Small intestine (tissue), 7 donors: ENCODE data around the gene PDE3A. TPM values are rescaled to one million over a fixed set of nuclear protein-coding genes. Genes with fewer than 3 reads are reported as not detected.

Experiments
- DNase-seq, 2 donors: peaks; one replicate each; pipeline versions ENCODE4 v3.0.0 to v3.0.0-alpha.2; 2013
- FAIRE-seq: peaks from 2 replicates; lab custom pipeline; 2012; peaks lifted over from hg19 to GRCh38; lab: Jason Lieb, UNC
- H3K27ac ChIP-seq, 3 donors: one replicate each; pipeline ENCODE4 v1.5.1; 2013; ENCODE audit warnings: low read length in 2 of 3, mild to moderate bottlenecking in 2 of 3, control low read depth in 1 of 3, inconsistent platforms in 1 of 3, low read depth in 1 of 3, moderate library complexity in 1 of 3
- H3K27me3 ChIP-seq, 3 donors: one replicate each; pipeline ENCODE4 v1.6.1; 2013; ENCODE audit warnings: low read length in 3 of 3, inconsistent platforms in 1 of 3; ENCODE audit not compliant: control insufficient read depth in 3 of 3, insufficient read depth in 3 of 3
- H3K36me3 ChIP-seq, 3 donors: one replicate each; pipeline ENCODE4 v1.6.1; 2013; ENCODE audit warnings: low read length in 3 of 3, inconsistent platforms in 1 of 3, low read depth in 1 of 3, mild to moderate bottlenecking in 1 of 3, moderate library complexity in 1 of 3; ENCODE audit not compliant: control insufficient read depth in 3 of 3, insufficient read depth in 2 of 3
- H3K4me1 ChIP-seq, 3 donors: one replicate each; pipeline ENCODE4 v1.6.1; 2013; ENCODE audit warnings: low read length in 2 of 3, inconsistent platforms in 1 of 3, low read depth in 1 of 3, mild to moderate bottlenecking in 1 of 3, moderate library complexity in 1 of 3; ENCODE audit not compliant: control insufficient read depth in 3 of 3, insufficient read depth in 2 of 3
- H3K4me3 ChIP-seq, 3 donors: one replicate each; pipeline ENCODE4 v1.5.1; 2013; ENCODE audit warnings: low read length in 3 of 3, control low read depth in 1 of 3, inconsistent platforms in 1 of 3, low read depth in 1 of 3, mild to moderate bottlenecking in 1 of 3, moderate library complexity in 1 of 3
- H3K9me3 ChIP-seq, 2 donors: one replicate each; pipeline ENCODE4 v1.6.1; 2013; ENCODE audit warnings: low read depth in 1 of 2, low read length in 1 of 2; ENCODE audit not compliant: control insufficient read depth in 2 of 2, insufficient read depth in 1 of 2
- WGBS, 3 donors: extraction: QIAGEN DNeasy Blood & Tissue Kit; methylation state at CpG; one replicate each; pipeline ENCODE4 v1.1.7; 2013; 5-methylcytosine and 5-hydroxymethylcytosine counted together
- polyA plus RNA-seq, 4 donors: library from polyadenylated mRNA; stranded (reverse) in 3 of 4; unstranded in 1 of 4; fragments of 200-250 nt in 3 of 4; fragments of 120-200 nt in 1 of 4; gene quantifications; one replicate each; pipeline versions ENCODE4 v1.2.1 to v1.2.3, GENCODE V29; 2013
- donor health status: healthy with polysubstance abuse.
- donor health status: control.
- donor health status: control.
- donor health status: Bipolar disorder and iron deficiency.
- donor health status: healthy.

Gene PDE3A
- polyA plus RNA-seq, 4 donors = 2.4 to 79.4 (median 6.6) TPM

DNA sequence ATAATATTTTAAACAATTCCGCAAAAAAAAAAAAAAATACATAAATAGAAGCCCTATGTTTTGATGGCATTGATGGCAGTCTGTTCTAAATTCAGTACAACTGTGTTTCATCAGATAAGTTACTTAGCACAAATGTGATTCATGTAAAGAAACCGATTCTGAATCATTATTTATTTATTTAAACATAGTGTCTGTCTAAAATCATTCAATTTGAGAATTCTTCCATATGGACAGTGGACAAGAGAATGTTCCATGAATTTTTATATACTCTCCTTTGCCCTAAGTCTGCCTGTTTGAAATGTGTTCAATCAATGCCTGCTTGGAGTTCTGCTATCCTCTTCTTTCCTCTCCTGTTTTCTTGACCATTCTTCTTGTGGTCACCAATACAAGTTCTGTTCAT is 126.5 kb downstream of the PDE3A start:
- no peaks in the 10 kb centered on the region for H3K9me3 ChIP-seq
- FAIRE-seq = no peak
- DNase-seq = no peak
- H3K27me3 ChIP-seq = no peaks in the 10 kb centered on the region
- WGBS, 3 donors = 70 to 88% (median 77%) methylated on average over 2 of the region's 2 CpGs
- H3K4me3 ChIP-seq = no peak overlapping the region
- peaks cover 0 to 7% (median 0%) of the 10 kb centered on the region in 3 donors for H3K36me3 ChIP-seq
- no peaks in the 10 kb centered on the region for H3K4me1 ChIP-seq
- H3K27ac ChIP-seq = no peak overlapping the region

- peaks cover 0 to 7% (median 0%) of the 10 kb centered on the region in 3 donors for H3K36me3 ChIP-seq
- WGBS, 3 donors = 88 to 95% (median 89%) methylated on average over 1 of the region's 1 CpG
- FAIRE-seq (no peak), DNase-seq (no peak)
- H3K27me3 ChIP-seq = no peaks in the 10 kb centered on the region
- no peak overlapping the region for H3K27ac ChIP-seq
- no peaks in the 10 kb centered on the region for H3K4me1 ChIP-seq
- H3K9me3 ChIP-seq = no peaks in the 10 kb centered on the region
- H3K4me3 ChIP-seq = no peak overlapping the region
Measured at GRCh38 chr12:20495997-20496396, 127.7 kb downstream of the PDE3A start.

DNA sequence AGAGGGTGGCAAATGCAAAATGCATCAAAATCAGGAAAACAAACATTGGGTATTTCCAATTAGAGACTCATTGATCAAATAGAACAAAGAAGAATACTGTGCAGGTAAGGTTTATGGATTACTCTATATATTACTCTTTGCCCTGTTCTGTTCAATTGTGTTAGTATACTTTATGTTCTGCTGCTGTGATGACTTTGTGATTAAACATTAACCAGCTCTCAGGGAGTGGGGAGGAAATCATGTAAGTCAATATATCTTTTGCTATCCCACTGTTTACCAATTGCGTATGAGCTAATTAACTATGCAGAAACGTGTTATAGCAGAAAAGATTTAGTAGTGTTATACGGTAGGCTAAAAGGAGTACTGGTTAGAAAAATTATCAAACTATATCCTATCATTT is 129.4 kb downstream of the PDE3A start:
- Histone ChIP-seq H3K27ac (no peak overlapping the region), H3K36me3 (no peaks in the 10 kb centered on the region), H3K9me3 (no peaks in the 10 kb centered on the region), H3K4me1 (no peaks in the 10 kb centered on the region), H3K27me3 (no peaks in the 10 kb centered on the region), H3K4me3 (no peak overlapping the region)
- DNase-seq = peak in 1 of 2 donors; percentile 27
- 54 to 62% (median 59%) methylated on average over 3 of the region's 3 CpGs for WGBS, 3 donors
- FAIRE-seq = no peak

- DNase-seq (no peak), FAIRE-seq (no peak)
- no peaks in the 10 kb centered on the region for H3K4me1 ChIP-seq
- H3K4me3 ChIP-seq = no peak overlapping the region
- WGBS, 3 donors = 87 to 91% (median 88%) methylated on average over 2 of the region's 2 CpGs
- H3K27me3 ChIP-seq = no peaks in the 10 kb centered on the region
- no peaks in the 10 kb centered on the region for H3K9me3 ChIP-seq
- no peak overlapping the region for H3K27ac ChIP-seq
- H3K36me3 ChIP-seq = no peaks in the 10 kb centered on the region
Measured at GRCh38 chr12:20501958-20502357, 133.6 kb downstream of the PDE3A start.

- Histone ChIP-seq H3K4me1 (no peaks in the 10 kb centered on the region), H3K9me3 (no peaks in the 10 kb centered on the region), H3K27me3 (no peaks in the 10 kb centered on the region), H3K27ac (no peak overlapping the region), H3K36me3 (no peaks in the 10 kb centered on the region), H3K4me3 (no peak overlapping the region)
- no peak for DNase-seq
- 11 to 72% (median 70%) methylated on average over 1 of the region's 1 CpG for WGBS, 3 donors
- no peak for FAIRE-seq
Measured at GRCh38 chr12:20503858-20504257, 135.5 kb downstream of the PDE3A start.

DNA sequence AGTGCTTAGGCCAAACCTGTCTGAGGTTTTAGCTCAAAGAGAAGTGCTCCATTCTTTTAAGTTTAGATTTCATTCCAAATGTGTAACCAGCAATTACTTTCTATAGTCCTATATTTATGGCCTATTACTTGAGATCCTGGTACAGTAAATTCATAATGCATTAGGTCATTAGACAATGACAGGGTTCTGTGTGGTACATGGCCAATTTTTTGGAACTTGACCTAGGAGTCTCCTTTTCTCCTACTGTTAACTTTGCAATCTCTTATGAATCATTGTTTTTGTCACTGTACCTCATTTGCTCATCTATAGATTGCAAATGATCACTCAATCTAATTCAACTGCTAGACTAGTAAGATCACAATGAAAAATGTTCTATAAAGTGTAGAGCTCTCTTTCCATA is 136.7 kb downstream of the PDE3A start:
- H3K4me3 ChIP-seq = no peak overlapping the region
- FAIRE-seq (no peak), DNase-seq (no peak)
- no peaks in the 10 kb centered on the region for H3K9me3 ChIP-seq
- H3K4me1 ChIP-seq = no peaks in the 10 kb centered on the region
- H3K36me3 ChIP-seq = no peaks in the 10 kb centered on the region
- no peak overlapping the region for H3K27ac ChIP-seq
- H3K27me3 ChIP-seq = no peaks in the 10 kb centered on the region

DNA sequence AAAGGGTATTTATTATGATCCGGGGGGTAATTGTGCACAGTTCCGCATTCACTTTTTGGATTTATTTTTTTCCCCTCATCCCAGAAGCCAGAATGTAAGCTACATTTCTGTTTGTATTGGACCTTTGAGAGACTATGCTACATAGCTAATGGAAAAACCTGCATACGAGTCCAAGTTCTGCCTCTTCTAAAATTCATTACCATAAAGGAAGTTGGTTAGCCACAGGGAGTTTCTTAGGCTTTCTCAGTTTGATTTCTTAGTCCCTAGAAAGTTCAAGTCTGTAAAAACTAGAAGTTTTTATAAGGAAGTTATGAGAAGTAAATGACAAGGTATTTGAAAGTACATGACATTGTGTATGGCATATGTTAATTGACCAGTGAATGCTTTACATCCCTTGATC is 138.7 kb downstream of the PDE3A start:
- Histone ChIP-seq H3K4me1 (no peaks in the 10 kb centered on the region), H3K9me3 (no peaks in the 10 kb centered on the region), H3K36me3 (no peaks in the 10 kb centered on the region), H3K27me3 (no peaks in the 10 kb centered on the region), H3K27ac (no peak overlapping the region), H3K4me3 (no peak overlapping the region)
- 84 to 94% (median 88%) methylated on average over 3 of the region's 3 CpGs for WGBS, 3 donors
- no peak for DNase-seq
- no peak for FAIRE-seq

DNA sequence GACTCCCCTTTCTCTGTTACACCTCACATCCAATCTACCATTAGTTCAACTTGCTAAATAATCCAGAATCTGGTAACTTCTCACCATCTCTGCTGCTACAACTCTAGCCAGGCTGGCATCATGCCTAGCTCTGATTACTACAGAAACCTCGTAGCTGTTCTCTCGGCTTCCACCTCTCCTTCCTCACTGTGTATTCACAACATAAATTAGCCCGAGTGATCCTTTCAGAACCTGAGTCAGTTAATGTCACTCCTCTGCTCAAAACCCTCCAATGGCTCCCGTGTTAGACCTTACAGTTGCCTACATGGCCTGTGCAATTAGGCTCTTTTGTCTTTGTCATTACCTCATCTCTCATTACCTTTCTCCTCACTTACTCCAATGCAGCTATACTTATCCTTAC is 139.4 kb downstream of the PDE3A start:
- H3K36me3 ChIP-seq = no peaks in the 10 kb centered on the region
- no peaks in the 10 kb centered on the region for H3K9me3 ChIP-seq
- no peaks in the 10 kb centered on the region for H3K27me3 ChIP-seq
- DNase-seq (no peak), FAIRE-seq (no peak)
- H3K4me1 ChIP-seq = no peaks in the 10 kb centered on the region
- no peak overlapping the region for H3K27ac ChIP-seq
- no peak overlapping the region for H3K4me3 ChIP-seq
- WGBS, 3 donors = 79 to 82% (median 79%) methylated on average over 4 of the region's 4 CpGs

GRCh38 chr12:20508359-20508758 is 140.0 kb downstream of the PDE3A start:
- no peak overlapping the region for H3K27ac ChIP-seq
- FAIRE-seq (no peak), DNase-seq (no peak)
- 90 to 93% (median 91%) methylated on average over 4 of the region's 4 CpGs for WGBS, 3 donors
- no peaks in the 10 kb centered on the region for H3K36me3 ChIP-seq
- H3K9me3 ChIP-seq = no peaks in the 10 kb centered on the region
- no peaks in the 10 kb centered on the region for H3K4me1 ChIP-seq
- H3K4me3 ChIP-seq = no peak overlapping the region
- H3K27me3 ChIP-seq = no peaks in the 10 kb centered on the region
